Measurements from ENCODE around the gene IDH3B. TPM values are rescaled to one million over a fixed set of nuclear protein-coding genes. Genes with fewer than 3 reads are reported as not detected.

Gene IDH3B
- total RNA-seq, 6 experiments from 2014 or later: 37.6 to 78.1 (median 43.6) TPM

DNA sequence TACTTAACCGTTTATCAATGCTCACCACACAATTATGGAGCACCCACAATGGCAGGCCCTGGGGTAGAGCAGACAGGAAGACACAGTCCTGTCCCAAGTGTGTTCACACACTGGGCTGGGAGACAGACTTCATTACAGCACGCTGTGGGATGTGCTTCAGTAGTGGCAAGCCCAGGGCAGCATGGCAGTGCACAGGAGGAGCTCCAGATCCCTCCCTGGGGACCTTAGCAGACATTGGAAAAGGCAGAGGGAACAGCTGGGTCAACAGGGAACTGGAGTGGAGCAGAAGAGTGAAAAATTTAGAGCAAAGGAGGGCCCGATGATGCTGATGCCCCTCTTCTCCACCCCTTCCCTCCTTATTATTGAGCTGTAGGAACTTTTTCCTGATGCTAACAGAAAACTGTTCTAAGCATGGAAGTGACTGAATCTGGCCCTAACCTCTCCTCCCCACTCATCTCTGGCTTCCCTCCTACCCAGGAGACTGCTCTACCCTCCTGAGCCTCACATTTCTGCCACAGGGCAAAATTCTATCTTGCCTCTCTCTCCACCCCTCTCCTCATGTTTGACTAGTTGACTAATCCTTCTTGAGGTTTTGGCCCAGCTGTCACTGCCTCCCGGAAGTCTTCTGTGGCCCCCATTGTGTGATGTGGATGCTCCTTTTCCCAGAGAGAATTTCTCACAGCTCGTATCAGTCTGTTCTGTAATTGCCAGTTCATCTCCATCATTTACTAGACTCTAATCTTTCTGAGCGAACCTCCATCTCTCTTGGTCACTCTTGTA, 52.9 kb downstream of the IDH3B start:
- H3K27me3 ChIP-seq: no peaks in the 10 kb centered on the region
- WGBS (ENCODE audit: insufficient coverage, low coverage, low lambda C conversion rate, missing lambda C conversion rate): 30% methylated on average over 6 of the region's 6 CpGs
- intact Hi-C loops (cut with DNase I): no loop called here
- H3K9me3 ChIP-seq: no peaks in the 10 kb centered on the region
- H3K27ac ChIP-seq: no peak overlapping the region
- H3K36me3 ChIP-seq: no peaks in the 10 kb centered on the region
- no peak overlapping the region for H3K4me3 ChIP-seq
- no peak for ATAC-seq
- TF ChIP-seq, protein P1, sequence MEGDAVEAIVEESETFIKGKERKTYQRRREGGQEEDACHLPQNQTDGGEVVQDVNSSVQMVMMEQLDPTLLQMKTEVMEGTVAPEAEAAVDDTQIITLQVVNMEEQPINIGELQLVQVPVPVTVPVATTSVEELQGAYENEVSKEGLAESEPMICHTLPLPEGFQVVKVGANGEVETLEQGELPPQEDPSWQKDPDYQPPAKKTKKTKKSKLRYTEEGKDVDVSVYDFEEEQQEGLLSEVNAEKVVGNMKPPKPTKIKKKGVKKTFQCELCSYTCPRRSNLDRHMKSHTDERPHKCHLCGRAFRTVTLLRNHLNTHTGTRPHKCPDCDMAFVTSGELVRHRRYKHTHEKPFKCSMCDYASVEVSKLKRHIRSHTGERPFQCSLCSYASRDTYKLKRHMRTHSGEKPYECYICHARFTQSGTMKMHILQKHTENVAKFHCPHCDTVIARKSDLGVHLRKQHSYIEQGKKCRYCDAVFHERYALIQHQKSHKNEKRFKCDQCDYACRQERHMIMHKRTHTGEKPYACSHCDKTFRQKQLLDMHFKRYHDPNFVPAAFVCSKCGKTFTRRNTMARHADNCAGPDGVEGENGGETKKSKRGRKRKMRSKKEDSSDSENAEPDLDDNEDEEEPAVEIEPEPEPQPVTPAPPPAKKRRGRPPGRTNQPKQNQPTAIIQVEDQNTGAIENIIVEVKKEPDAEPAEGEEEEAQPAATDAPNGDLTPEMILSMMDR (IDR thresholded peaks at IDR 0.05): no peak
- no peak for TF ChIP-seq POLR2A (IDR thresholded peaks at IDR 0.05)
- no peaks in the 10 kb centered on the region for H3K4me1 ChIP-seq
- DNase-seq: no peak

DNA sequence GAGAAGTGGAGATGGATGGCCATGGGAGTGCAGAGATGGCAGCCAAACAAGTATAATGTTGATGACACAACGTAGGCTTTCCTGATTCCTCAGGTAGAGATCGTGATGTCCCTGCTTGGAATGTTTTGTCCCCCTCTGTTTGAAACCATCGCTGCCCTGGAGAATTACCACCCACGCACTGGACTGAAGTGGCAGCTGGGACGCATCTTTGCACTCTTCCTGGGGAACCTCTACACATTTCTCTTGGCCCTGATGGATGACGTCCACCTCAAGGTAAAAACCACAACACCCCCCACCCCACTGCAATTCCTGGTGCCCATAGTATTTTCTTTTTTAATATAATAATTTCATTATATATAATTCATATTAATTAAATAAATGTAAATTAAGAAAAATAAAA, 53.7 kb downstream of the IDH3B start:
- Histone ChIP-seq H3K4me1 (no peaks in the 10 kb centered on the region), H3K9me3 (no peaks in the 10 kb centered on the region), H3K27me3 (no peaks in the 10 kb centered on the region), H3K4me3 (no peak overlapping the region), H3K27ac (no peak overlapping the region), H3K36me3 (no peaks in the 10 kb centered on the region)
- ATAC-seq (no peak), DNase-seq (no peak)
- intact Hi-C loops (cut with DNase I): no loop called here
- WGBS (ENCODE audit: insufficient coverage, low coverage, low lambda C conversion rate, missing lambda C conversion rate): 83% methylated on average over 4 of the region's 6 CpGs
- TF ChIP-seq POLR2A (IDR thresholded peaks at IDR 0.05): no peak
- TF ChIP-seq, protein P1 (IDR thresholded peaks at IDR 0.05): no peak

MicroRNAs encoded within 50 kb of the gene (microRNA counts, 767-probe panel; counts per million panel counts)
- 237 counts per million for microRNA hsa-miR-1292

Small RNA genes within 50 kb of the gene (microRNA-seq; reads per million reads assigned to microRNA genes)
- 7.5 to 14.2 reads per million in 2 donors for gene MIR1292

Small RNA genes within 50 kb of the gene (small RNA-seq; reads per million reads assigned to genes)
- gene SNORA51 (0 reads per million in 2 experiments), gene SNORD110 (0 reads per million in 2 experiments), gene SNORD56 (0 reads per million in 2 experiments), gene SNORD57 (0 reads per million in 2 experiments), gene SNORD86 (0 reads per million in 2 experiments)

Other genes starting within 250 kb of the IDH3B start
- gene SNRPB, start 193.4 kb downstream of the IDH3B start, total RNA-seq: 100 to 1,000 TPM in 1 of 6 experiments, 10 to 100 TPM in 5; 25.4 to 105 (median 48.1) TPM
- 1 to 10 TPM; 3.9 to 7.3 (median 6.0) TPM for gene ZNF343, start 155.3 kb downstream of the IDH3B start, total RNA-seq
- not detected for gene TMC2, start 127.6 kb downstream of the IDH3B start, total RNA-seq
- gene NOP56, start 11.6 kb downstream of the IDH3B start, total RNA-seq: 10 to 100 TPM; 32.7 to 60.9 (median 42.7) TPM
- 10 to 100 TPM in 1 of 6 experiments, 1 to 10 TPM in 5; 2.8 to 16.6 (median 6.2) TPM for gene EBF4, start 28.6 kb upstream of the IDH3B start, total RNA-seq
- gene CPXM1, start 136.4 kb upstream of the IDH3B start, total RNA-seq: under 1 TPM in 3 of 6 experiments, not detected in 3; 0.07 to 0.16 (median 0.12) TPM
- not detected for gene C20orf141, start 150.8 kb upstream of the IDH3B start, total RNA-seq
- not detected for gene TMEM239, start 152.1 kb upstream of the IDH3B start, total RNA-seq
- 10 to 100 TPM in 5 of 6 experiments, 1 to 10 TPM in 1; 9.6 to 22.2 (median 18.6) TPM for gene PCED1A, start 176.4 kb upstream of the IDH3B start, total RNA-seq
- gene VPS16, start 176.5 kb upstream of the IDH3B start, total RNA-seq: 10 to 100 TPM; 17.2 to 22.2 (median 19.1) TPM
- gene PTPRA, start 209.3 kb upstream of the IDH3B start, total RNA-seq: 10 to 100 TPM; 15.7 to 22.1 (median 18.6) TPM